Measurements from ENCODE around the gene FER. TPM values are rescaled to one million over a fixed set of nuclear protein-coding genes. Genes with fewer than 3 reads are reported as not detected.
"Not testable (repeated sequence)": the region's sequence is repeated elsewhere in the genome, so short reads cannot be mapped to it uniquely, and the experiment has no call there.

FER gene
- total and polyA plus RNA-seq, 2 experiments from 2014 or later: 25.9 to 30.7 TPM

GRCh38 chr5:108857905-108858304 lies 110.2 kb downstream of the FER start:
- no peak for TF ChIP-seq CTCF (IDR thresholded peaks at IDR 0.05; ENCODE audit: low read depth, low read length)

GRCh38 chr5:108858959-108859358 lies 111.3 kb downstream of the FER start:
- Histone ChIP-seq H3K36me3 (no peaks in the 10 kb centered on the region), H3K27ac (no peak overlapping the region), H3K27me3 (no peaks in the 10 kb centered on the region), H3K4me3 (no peak overlapping the region), H3K4me1 (ENCODE audit: low read depth) (no peaks in the 10 kb centered on the region), H3K9me3 (ENCODE audit: low read depth) (no peaks in the 10 kb centered on the region)
- DNase-seq (ENCODE audit: low read depth in 1 of 2, low spot score in 1 of 2): peak in 1 of 2 donors; percentile 61
- no peak for TF ChIP-seq CTCF (IDR thresholded peaks at IDR 0.05; ENCODE audit: low read depth, low read length)

More at GRCh38 chr5:108857905-108858304, 110.2 kb downstream of the FER start:
- Histone ChIP-seq H3K9me3 (ENCODE audit: low read depth) (no peaks in the 10 kb centered on the region), H3K4me1 (ENCODE audit: low read depth) (no peaks in the 10 kb centered on the region), H3K36me3 (no peaks in the 10 kb centered on the region), H3K27ac (no peak overlapping the region), H3K4me3 (no peak overlapping the region), H3K27me3 (no peaks in the 10 kb centered on the region)
- DNase-seq (ENCODE audit: low read depth in 1 of 2, low spot score in 1 of 2): no peak

- no peak overlapping the region for H3K4me3 ChIP-seq
- H3K27me3 ChIP-seq: no peaks in the 10 kb centered on the region
- H3K36me3 ChIP-seq: no peaks in the 10 kb centered on the region
- H3K4me1 ChIP-seq (ENCODE audit: low read depth): no peaks in the 10 kb centered on the region
- DNase-seq (ENCODE audit: low read depth in 1 of 2, low spot score in 1 of 2): no peak
- H3K27ac ChIP-seq: no peak overlapping the region
- no peak for TF ChIP-seq CTCF (IDR thresholded peaks at IDR 0.05; ENCODE audit: low read depth, low read length)
- H3K9me3 ChIP-seq (ENCODE audit: low read depth): no peaks in the 10 kb centered on the region
Observed at GRCh38 chr5:108862211-108862610, 114.5 kb downstream of the FER start.

GRCh38 chr5:108866097-108866496 lies 118.4 kb downstream of the FER start:
- not testable (repeated sequence) for H3K4me3 ChIP-seq; H3K9me3 ChIP-seq (ENCODE audit: low read depth); DNase-seq (ENCODE audit: low read depth in 1 of 2, low spot score in 1 of 2); H3K27ac ChIP-seq; H3K4me1 ChIP-seq (ENCODE audit: low read depth); H3K36me3 ChIP-seq; H3K27me3 ChIP-seq

DNA sequence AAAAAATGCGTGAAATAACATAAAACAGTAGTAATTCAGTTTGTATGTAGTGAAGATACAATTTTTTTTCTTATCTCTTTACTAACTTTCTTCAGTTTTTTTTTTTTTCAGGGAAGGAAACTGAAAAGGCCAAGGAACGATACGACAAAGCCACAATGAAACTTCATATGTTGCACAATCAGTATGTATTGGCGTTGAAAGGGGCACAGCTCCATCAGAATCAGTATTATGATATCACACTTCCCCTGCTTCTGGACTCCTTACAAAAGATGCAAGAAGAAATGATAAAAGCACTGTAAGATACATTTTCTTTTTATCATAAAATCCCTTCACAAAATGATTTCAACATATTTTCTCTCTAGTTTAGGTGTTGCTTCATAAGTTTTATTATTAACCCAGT lies 120.0 kb downstream of the FER start:
- no peak overlapping the region for H3K4me3 ChIP-seq
- peak in 1 of 2 donors; percentile 67 for DNase-seq (ENCODE audit: low read depth in 1 of 2, low spot score in 1 of 2)
- no peaks in the 10 kb centered on the region for H3K4me1 ChIP-seq (ENCODE audit: low read depth)
- no peak overlapping the region for H3K27ac ChIP-seq
- no peaks in the 10 kb centered on the region for H3K27me3 ChIP-seq
- no peak for TF ChIP-seq CTCF (IDR thresholded peaks at IDR 0.05; ENCODE audit: low read depth, low read length)
- H3K9me3 ChIP-seq (ENCODE audit: low read depth): no peaks in the 10 kb centered on the region
- H3K36me3 ChIP-seq: peaks cover 3% of the 10 kb centered on the region

- Histone ChIP-seq H3K36me3 (peaks cover 3% of the 10 kb centered on the region), H3K27ac (no peak overlapping the region), H3K27me3 (no peaks in the 10 kb centered on the region), H3K9me3 (ENCODE audit: low read depth) (no peaks in the 10 kb centered on the region), H3K4me1 (ENCODE audit: low read depth) (no peaks in the 10 kb centered on the region), H3K4me3 (no peak overlapping the region)
- no peak for TF ChIP-seq CTCF (IDR thresholded peaks at IDR 0.05; ENCODE audit: low read depth, low read length)
- no peak for DNase-seq (ENCODE audit: low read depth in 1 of 2, low spot score in 1 of 2)
Observed at GRCh38 chr5:108869066-108869465, 121.4 kb downstream of the FER start.
